Neural cell (in vitro differentiated cells): ENCODE results near the gene SLX4IP.

Experiments
- EP300 ChIP-seq: fragments of 450-650 bp; conservative IDR thresholded peaks from 2 replicates; pipeline ENCODE4 v1.6.1; 2014; ENCODE audit warnings: antibody characterized with exemption, mild to moderate bottlenecking, moderate library complexity; ENCODE audit not compliant: poor library complexity, severe bottlenecking
- EZH2 ChIP-seq: fragments of 200-600, 300-800 bp; shearing (Covaris generic), sonication (generic); IDR thresholded peaks from 2 replicates; pipeline ENCODE4 v1.6.1; 2014; ENCODE audit warnings: antibody characterized with exemption, low read length, borderline replicate concordance, mild to moderate bottlenecking; ENCODE audit not compliant: insufficient read depth, poor library complexity, severe bottlenecking
- MXI1 ChIP-seq: fragments of 450-650 bp; conservative IDR thresholded peaks from 2 replicates; pipeline ENCODE4 v1.6.1; 2014; ENCODE audit warnings: antibody characterized with exemption, mild to moderate bottlenecking; ENCODE audit not compliant: poor library complexity, severe bottlenecking
- POLR2AphosphoS5 ChIP-seq: IDR thresholded peaks from 2 replicates; pipeline ENCODE4 v1.6.1; 2012
- RAD21 ChIP-seq: fragments of 450-650 bp; conservative IDR thresholded peaks from 2 replicates; pipeline ENCODE4 v1.6.1; 2014; ENCODE audit warnings: antibody characterized with exemption, mild to moderate bottlenecking, moderate library complexity
- REST ChIP-seq: IDR thresholded peaks from 2 replicates; pipeline ENCODE4 v1.6.1; 2012; ENCODE audit warnings: borderline replicate concordance
- SMC3 ChIP-seq: fragments of 450-650 bp; conservative IDR thresholded peaks from 2 replicates; pipeline ENCODE4 v1.6.1; 2014; ENCODE audit warnings: antibody characterized with exemption, mild to moderate bottlenecking, moderate library complexity; ENCODE audit not compliant: poor library complexity
- TAF1 ChIP-seq: IDR thresholded peaks from 2 replicates; pipeline ENCODE4 v1.6.1; 2012; ENCODE audit warnings: low read depth
- TF ChIP-seq, protein P1 (sequence below): fragments of 450-650 bp; IDR thresholded peaks from 2 replicates; pipeline ENCODE4 v1.5.1; 2014; ENCODE audit warnings: antibody characterized with exemption, mild to moderate bottlenecking, moderate library complexity; ENCODE audit not compliant: poor library complexity, severe bottlenecking

DNA sequence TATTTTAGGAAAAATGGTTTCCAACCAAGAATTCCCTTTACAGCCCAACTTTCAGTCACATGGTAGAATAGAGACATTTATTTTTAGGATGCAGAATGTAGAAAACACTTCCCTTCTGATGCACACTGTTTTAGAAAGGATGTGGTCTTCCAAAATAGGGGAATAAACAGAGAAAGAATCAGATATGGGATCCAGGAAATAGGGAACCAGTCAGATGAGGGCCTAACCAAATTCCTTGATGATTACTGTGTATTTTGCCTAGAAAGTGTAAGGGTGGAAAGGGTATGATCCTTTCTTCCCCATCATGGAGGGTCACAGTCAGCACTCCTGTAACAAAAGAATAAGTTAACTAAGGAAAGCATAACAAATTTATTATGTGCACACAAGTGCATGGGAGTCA, 27.4 kb downstream of the SLX4IP start:
- TF ChIP-seq REST: no peak
- no peak for TF ChIP-seq MXI1
- no peak for TF ChIP-seq TAF1
- TF ChIP-seq, protein P1, sequence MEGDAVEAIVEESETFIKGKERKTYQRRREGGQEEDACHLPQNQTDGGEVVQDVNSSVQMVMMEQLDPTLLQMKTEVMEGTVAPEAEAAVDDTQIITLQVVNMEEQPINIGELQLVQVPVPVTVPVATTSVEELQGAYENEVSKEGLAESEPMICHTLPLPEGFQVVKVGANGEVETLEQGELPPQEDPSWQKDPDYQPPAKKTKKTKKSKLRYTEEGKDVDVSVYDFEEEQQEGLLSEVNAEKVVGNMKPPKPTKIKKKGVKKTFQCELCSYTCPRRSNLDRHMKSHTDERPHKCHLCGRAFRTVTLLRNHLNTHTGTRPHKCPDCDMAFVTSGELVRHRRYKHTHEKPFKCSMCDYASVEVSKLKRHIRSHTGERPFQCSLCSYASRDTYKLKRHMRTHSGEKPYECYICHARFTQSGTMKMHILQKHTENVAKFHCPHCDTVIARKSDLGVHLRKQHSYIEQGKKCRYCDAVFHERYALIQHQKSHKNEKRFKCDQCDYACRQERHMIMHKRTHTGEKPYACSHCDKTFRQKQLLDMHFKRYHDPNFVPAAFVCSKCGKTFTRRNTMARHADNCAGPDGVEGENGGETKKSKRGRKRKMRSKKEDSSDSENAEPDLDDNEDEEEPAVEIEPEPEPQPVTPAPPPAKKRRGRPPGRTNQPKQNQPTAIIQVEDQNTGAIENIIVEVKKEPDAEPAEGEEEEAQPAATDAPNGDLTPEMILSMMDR: no peak
- no peak for TF ChIP-seq EZH2
- no peak for TF ChIP-seq POLR2AphosphoS5
- TF ChIP-seq EP300: no peak
- no peak for TF ChIP-seq RAD21
- no peak for TF ChIP-seq SMC3
